Stimulated activated CD8-positive, alpha-beta memory T cell treated with anti-CD3 and anti-CD28 coated beads, Interleukin-15, amount 100 ng/mL, for 48 hours (primary cell): ENCODE results near the gene BRMS1.

ENCODE experiments used
- DNase-seq, 2 donors: peaks; one replicate each; pipeline ENCODE4 v3.0.0-alpha.2; 2020; ENCODE audit warnings: low read depth in 2 of 2

BRMS1 gene

DNA sequence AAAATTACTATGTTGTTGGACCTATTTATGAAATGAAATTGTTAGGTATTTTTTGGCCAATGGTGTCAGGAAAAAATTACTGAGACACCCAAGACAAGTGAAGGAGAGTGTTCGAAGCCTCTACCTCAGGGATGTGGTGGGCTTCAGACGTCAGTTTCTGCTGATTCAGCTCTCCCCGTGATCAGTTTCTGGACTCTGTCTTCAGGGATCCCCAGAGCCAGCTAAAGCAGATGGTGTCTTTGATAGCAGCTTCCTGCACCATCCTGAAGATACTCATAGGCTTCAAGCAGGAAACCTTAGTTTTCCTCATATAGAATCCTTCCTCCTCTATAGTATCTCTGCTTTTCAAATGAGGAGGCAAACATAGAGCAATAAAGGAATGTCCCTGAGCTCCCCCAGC, 35.4 kb downstream of the BRMS1 start:
- DNase-seq = no peak

DNA sequence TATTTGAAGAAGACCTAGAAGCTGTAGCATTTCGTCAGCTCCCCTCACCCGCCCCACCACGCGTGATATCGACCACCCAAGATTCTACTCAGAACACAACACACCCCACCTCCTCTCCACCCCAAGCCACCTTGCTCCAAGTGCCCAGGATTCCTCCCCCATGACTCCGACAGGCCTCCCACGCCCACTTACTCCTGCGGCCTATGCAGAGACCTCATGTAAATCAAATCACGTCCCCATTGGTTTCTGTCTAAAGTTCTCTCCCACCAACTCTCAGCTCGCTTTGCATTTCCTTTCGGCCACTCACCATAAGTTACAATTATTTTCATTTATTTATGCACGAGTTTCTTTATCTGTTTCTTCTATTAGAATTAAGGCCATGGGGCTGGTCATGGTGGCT, 42.2 kb downstream of the BRMS1 start:
- no peak for DNase-seq

DNA sequence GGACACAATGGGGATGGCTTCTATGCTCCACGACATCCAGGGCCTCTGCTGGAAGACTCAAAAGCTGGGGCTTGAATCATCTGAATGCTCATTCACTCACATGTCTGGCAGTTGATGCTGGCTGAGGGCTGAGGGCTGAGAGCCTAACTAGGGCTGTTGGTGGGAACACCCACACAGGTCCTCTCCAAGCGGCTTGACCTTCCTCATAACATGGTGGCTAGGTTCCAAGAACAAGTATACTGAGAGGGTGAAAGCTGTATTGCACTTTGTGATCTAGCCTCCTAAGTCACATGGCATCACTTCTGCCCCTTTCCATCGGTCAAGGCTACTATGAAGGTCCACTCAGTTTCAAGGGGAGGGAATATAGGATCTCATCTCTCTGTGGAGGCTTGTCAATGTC, 45.7 kb downstream of the BRMS1 start:
- DNase-seq = no peak

DNA sequence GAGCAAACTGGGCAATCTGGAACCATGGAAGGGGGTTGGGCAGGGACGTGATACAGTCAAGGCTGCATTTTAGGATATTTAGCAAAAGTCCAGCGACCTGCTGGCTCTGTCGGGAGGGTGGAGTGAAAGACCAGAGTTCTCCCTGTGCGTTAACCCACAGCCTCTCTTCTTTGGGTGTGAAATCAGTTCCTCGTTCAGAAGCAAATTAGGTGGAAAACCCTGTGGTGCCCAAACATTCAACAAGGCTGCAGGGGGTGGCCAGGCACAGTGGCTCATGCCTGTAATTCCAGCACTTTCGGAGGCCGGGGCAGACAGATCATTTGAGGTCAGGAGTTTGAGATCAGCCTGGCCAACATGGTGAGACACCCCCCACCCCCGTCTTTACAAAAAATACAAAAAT, 47.3 kb downstream of the BRMS1 start:
- no peak for DNase-seq

DNA sequence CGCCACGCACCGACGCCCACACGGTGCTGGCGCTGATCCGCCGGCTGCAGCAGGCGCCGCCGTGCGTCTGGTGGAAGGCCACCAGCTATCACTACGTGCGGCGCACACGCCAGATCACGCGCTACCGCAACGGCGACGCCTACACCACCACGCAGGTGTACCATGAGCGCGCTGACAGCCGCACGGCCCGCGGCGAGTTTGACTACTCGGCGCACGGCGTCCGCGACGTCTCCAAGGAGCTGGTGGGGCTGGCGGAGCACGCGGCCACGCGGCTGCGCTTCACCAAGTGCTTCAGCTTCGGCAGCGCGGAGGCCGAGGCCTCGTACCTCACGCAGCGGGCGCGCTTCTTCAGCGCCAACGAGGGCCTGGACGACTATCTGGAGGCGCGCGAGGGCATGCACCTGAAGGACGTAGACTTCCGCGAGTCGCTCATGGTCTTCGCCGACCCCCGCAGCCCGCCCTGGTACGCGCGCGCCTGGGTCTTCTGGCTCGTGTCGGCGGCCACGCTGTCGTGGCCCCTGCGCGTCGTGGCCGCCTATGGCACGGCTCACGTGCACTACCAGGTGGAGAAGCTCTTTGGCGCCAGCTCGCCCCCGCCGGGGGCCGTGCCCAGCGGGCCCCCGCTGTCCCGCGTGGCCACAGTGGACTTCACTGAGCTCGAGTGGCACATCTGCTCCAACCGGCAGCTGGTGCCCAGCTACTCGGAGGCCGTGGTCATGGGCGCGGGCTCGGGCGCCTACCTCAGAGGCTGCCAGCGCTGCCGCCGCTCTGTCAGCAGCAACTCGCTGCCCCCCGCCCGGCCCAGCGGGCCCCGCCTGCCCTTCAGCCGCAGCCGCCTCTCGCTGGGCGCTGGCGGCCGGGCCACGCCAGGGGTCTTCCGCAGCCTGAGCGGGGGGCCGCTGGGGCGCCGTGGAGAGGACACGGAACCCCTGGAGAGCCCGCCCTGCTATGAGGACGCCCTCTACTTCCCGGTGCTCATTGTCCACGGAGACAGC, 50.0 kb downstream of the BRMS1 start:
- no peak for DNase-seq

DNA sequence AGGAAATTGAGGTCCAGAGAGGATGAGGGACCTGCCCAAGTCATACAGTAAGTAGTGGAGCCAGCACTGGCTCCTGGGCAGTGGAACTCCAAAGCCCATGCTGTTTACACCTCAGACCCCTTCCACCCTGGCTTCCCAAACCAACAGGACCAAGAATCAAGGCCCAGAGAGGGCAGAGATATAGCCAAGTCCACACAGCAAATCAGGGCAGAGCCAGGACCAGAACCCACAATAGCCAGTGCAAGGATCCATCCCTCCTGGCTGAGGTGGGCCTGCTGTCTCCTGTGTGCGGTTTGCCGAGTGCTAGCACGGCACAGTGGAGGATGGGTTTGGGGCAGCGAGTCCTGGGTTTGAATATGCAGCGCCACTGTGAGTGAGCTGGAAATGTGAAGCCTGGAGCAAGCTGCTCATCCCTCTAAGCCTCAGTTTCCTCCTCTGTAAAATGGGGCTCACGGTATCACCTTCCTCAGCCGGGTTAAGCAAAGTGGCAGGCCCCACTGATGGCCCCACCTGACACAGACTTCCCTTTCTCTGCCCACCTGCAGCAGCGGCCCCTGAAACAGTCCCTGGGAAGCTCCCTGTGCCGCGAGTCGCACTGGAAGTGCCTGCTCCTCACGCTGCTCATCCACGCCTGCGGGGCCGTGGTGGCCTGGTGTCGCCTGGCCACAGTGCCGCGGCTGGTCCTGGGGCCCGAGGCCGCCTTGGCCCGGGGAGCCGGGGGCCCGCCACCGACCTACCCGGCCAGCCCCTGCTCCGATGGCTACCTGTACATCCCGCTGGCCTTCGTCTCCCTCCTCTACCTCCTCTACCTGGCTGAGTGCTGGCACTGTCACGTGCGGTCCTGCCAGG, 50.9 kb downstream of the BRMS1 start:
- DNase-seq = no peak

DNA sequence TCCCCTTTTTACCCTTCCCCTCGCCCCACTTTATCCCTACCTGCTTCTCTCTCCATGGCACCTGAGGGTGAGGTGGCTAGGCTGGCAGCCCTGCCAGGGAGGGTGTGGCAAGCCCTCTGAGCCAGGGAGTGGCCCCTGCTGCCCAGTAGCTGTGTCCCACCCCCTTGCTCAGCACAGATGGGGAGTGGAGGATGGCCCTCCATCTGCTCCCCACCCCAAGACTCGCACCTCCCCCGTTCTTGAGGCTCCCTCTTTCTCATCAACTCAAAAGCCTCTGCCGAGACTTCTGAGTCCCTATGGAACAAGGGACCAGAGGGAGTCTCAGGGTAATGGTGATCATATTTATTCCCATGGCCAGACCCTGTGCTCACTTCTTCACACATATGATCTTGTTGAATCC, 51.6 kb downstream of the BRMS1 start:
- no peak for DNase-seq

DNA sequence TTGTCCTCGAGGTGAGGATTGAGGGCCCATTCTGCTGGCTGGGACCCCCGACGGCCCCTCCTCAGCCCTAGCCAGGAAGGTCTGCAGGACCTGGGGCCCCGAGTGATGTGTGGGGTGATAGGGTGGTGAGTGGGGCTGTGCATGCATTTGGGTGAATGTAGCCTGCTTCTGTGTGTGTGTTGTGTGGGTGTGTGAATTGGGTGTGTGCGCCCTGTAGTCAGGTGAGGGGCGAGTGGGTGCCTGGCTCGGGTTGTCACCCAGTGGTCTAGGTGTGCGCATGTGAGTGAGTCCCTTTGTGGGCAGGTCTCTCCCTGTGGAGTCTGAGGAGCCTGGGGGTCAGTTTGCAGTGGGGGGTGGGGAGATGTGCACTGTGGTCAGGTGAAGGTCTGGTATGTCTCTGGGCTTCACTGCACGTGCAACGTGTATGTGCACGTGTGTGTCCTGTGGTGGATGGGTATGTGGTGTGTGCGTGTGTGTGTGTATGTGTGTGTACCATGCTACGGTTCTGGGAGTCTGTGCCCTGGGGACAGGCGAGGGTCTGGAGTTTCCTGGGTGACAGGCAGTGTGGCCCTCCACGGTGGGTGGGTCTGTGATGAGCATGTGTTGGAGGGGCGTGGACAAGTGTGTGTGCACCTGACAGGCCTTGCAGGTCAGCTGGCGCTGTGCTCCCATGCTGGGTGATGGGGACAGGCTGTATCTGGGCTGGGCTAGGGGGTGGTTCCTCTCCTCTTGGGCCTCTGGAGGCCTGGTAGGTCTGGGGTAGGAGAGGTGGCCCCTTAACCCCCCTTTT, 52.2 kb downstream of the BRMS1 start:
- no peak for DNase-seq

DNA sequence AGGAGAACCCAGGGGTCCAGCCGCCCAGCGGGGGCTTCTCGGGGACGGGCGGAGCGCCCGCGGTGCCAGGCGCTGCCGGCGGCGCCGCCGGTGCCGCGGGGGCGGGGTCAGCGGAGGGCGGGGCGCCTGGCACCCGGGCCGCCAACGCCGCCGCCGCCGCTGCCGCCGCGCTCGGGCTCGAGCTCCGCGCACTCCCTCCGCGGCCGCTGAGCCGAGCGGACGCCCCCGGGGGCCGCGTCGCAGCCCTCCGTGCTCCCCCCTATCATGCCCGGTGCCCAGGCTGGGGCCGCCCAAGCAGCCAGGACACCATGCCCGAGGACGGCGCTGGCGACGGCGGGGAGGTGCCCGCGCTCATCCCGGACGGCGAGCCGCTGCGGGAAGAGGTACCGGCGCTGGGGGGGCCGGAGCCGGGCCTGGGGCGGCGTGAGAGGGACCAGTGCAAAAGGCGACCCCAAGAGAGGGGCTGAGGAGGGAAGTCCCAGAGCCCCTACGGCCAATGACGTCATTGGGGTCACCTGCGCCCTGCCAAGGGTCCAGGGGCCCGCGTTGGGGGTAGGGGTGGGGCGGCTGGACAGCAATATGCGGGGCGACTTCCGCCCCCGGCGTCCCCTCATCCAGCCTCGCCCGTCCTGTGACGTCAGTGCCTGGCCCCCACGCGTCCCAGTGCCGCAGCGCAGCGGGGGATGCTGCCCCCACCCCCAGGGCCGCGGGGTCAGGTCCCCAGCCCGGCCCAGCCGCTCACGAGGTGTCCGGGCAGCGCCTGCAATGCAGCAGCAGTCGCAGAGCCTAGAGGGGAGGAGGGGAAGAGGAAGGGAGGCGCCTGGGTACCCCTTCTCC, 53.0 kb downstream of the BRMS1 start, which contains the start of gene TMEM151A:
TMEM151A (plus strand) TSS at position 189 of the 837 bp plus-strand sequence; CDS start at position 309, 120 bp downstream.
- DNase-seq = no peak

DNA sequence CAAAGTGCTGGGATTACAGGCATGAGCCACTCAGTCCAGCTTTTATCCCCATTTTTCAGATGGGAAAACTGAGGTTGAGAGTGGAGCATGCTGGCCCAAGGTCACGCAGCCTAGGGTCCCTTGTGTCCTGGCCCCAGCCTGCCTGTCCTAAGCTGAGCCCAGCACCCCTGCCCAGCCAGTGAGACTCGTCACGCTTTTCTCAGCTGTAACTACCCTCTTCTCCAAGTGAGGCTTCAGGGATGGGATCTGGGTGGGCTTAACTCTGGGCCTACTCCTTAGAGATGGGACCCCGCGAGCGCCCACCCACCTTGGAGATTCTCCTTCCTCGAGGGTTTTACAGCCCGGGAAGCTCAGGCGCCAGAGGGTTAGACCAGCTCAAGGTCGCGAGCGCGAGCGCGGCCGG, 53.6 kb downstream of the BRMS1 start:
- DNase-seq = no peak

DNA sequence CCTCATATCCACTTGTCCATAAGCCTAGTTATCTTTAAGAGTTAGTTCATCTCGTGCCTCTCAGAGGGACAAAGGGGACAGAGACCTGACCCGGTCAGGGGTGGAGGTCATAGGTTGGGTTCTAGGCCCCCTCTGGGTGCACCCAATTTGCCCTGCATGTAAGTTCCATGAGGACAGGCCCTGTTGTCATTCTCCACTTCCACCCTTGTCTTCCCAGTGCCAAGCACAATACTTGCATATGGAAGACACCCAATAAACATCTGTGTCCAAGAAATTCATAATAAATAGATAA, 54.6 kb downstream of the BRMS1 start:
- DNase-seq = no peak

DNA sequence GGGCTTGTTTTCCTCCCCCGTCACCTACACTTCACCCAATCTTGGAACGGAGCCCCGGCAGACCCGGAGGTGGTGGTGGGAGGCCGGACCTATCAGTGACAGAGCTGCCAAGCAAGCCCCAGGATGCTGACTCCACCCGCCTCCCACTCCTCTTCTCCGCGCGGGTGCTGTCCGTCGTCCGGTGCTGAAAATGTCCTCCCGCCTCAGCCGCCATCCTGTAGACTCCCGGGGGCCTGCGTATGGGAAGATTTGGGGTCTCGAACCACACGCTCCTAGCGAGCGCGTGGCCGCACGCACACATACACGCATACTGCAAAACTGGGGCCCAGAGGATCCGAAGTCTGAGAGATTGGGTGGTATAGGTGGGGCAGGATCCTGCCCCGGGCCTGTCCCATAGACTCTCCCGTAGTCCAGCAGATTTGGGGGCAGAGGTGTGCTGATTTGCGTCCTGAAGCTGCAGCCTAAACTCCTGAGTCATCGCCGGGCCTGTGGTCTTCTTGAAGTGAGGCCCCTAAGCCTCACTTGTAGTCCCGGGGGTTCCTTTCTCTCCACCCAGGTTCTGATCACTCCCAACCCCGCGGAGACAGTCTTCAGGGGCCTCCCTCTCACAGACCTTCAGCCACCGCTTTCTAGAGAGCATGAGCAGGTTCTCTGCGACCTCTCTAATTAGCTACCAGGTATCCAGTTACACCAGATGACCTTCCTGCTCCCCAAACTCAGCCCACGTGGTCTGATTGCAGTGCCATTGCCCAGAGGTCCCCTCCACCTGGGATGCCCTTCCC, 55.2 kb downstream of the BRMS1 start:
- DNase-seq = peak; percentile 68 to 75

DNA sequence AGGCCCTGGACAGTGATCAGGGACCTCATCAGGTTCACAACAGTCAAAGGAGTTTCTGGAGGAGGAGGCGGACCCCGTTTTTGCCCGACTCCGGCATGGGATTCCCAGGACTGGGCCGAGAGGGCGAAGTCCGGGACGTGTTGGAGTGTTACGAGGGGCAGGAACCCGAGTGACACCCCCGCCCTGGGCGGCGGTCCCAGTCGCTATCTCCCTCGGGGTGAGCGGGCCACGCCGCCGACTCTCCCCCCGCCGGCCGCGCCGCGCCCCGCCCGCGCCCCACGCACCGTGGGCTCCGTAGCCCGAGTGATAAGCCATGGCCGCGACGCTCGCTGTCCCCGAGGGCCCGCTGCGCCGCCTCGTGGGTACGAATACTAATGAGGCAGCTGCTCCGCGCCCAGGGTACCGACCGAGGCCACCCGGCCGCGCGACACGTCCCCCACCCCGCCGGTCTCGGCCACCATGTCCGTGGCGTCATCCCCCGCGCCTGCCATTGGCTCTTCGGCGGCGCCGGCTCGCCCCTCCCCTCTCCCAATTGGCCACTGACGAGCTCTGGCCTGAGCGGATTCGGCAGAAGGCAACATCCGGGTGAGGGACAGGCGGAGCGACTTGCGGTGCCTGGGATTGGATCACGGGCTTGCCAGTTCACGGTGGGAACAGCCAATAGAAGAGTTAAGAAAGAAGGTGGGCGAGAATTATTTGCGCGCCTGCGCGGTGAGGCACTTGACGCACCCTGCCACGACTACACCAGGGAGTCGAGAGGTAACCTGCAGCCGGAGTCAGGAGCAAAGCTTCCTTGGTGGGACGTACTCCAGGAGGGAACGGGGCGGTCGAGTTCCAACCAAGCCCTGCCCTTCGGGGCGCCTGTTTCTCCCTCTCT, 56.0 kb downstream of the BRMS1 start, which contains the start of gene YIF1A:
YIF1A (minus strand) TSS at position 473 of the 877 bp plus-strand sequence; CDS start at position 315, 158 bp downstream.
- DNase-seq = peak; percentile 98 to 99

DNA sequence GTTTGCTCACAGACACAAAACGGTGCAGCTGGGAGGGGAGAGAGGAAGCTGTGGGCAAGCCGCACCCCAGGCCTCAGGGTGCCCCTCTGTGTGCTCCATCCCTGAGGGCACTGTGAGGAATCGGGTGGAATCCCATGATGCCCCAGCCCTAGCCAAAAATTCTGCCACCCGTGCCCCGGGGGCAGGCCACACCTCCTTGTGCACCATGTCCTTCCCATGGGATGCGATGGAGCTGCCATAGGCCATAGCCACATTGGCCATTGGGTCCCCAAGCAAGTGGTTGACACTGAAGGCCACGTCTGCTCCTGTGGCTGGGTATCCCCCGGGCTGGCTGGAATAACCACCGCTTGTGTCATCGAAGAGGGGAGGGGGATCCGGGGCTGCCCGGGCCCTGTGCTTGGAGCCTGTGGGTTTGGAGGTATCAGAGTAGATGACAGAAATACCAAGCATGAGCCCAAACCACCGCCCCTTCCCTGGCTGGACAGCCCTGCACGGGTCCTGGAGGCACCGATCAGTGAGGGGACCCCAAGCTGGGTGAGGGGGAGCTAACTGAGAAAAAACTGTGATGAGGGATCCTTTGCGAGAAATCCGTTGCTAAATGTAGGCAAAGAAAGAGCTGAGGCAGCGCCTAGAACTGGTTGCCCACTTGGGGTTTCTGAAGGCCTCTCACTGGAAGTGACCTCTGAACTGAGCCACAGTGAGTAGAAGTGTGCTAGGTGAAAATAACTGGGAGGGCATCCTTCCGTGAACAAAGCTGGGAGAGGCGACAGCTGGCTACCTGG, 56.8 kb downstream of the BRMS1 start:
- no peak for DNase-seq
